Measurements from ENCODE around the gene SORBS2.

The SORBS2 gene

GRCh38 chr4:185535612-185536410 lies 276.2 kb downstream of the SORBS2 start (continued):
- no peak for TF ChIP-seq PATZ1 (CRISPR knock-in tag; IDR thresholded peaks at IDR 0.05; ENCODE audit: borderline replicate concordance)
- no peak for TF ChIP-seq OSR1 (CRISPR knock-in tag; IDR thresholded peaks at IDR 0.05)
- TF ChIP-seq, protein P1, sequence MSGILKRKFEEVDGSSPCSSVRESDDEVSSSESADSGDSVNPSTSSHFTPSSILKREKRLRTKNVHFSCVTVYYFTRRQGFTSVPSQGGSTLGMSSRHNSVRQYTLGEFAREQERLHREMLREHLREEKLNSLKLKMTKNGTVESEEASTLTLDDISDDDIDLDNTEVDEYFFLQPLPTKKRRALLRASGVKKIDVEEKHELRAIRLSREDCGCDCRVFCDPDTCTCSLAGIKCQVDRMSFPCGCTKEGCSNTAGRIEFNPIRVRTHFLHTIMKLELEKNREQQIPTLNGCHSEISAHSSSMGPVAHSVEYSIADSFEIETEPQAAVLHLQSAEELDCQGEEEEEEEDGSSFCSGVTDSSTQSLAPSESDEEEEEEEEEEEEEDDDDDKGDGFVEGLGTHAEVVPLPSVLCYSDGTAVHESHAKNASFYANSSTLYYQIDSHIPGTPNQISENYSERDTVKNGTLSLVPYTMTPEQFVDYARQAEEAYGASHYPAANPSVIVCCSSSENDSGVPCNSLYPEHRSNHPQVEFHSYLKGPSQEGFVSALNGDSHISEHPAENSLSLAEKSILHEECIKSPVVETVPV (CRISPR knock-in tag; IDR thresholded peaks at IDR 0.05) = no peak
- TF ChIP-seq ZNF70 (CRISPR knock-in tag; IDR thresholded peaks at IDR 0.05) = no peak
- TF ChIP-seq PPARA (CRISPR knock-in tag; IDR thresholded peaks at IDR 0.05; ENCODE audit: borderline replicate concordance) = no peak
- TF ChIP-seq ARNTL (CRISPR knock-in tag; IDR thresholded peaks at IDR 0.05; ENCODE audit: borderline replicate concordance, low read depth) = no peak

Data from SK-N-SH treated with all-trans-retinoic acid at 6 μM for 48 hours (cell line).